ENCODE data around the gene GHR. TPM values are rescaled to one million over a fixed set of nuclear protein-coding genes. Genes with fewer than 3 reads are reported as not detected.

GHR gene
- total RNA-seq, 4 donors from 2014 or later: 1.8 to 12.4 (median 3.7) TPM

GRCh38 chr5:42564689-42565356, 141.6 kb downstream of the GHR start:
- Histone ChIP-seq H3K27me3 (no peaks in the 10 kb centered on the region), H3K9me3 (no peaks in the 10 kb centered on the region), H3K4me3 (no peak overlapping the region), H3K27ac (no peak overlapping the region), H3K36me3 (no peaks in the 10 kb centered on the region), H3K4me1 (peaks cover 0 to 4% (median 0%) of the 10 kb centered on the region in 4 donors)
- TF ChIP-seq, protein P1, sequence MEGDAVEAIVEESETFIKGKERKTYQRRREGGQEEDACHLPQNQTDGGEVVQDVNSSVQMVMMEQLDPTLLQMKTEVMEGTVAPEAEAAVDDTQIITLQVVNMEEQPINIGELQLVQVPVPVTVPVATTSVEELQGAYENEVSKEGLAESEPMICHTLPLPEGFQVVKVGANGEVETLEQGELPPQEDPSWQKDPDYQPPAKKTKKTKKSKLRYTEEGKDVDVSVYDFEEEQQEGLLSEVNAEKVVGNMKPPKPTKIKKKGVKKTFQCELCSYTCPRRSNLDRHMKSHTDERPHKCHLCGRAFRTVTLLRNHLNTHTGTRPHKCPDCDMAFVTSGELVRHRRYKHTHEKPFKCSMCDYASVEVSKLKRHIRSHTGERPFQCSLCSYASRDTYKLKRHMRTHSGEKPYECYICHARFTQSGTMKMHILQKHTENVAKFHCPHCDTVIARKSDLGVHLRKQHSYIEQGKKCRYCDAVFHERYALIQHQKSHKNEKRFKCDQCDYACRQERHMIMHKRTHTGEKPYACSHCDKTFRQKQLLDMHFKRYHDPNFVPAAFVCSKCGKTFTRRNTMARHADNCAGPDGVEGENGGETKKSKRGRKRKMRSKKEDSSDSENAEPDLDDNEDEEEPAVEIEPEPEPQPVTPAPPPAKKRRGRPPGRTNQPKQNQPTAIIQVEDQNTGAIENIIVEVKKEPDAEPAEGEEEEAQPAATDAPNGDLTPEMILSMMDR (IDR thresholded peaks at IDR 0.05): no peak
- no peak for TF ChIP-seq POLR2A (IDR thresholded peaks at IDR 0.05)
- DNase-seq: no peak

DNA sequence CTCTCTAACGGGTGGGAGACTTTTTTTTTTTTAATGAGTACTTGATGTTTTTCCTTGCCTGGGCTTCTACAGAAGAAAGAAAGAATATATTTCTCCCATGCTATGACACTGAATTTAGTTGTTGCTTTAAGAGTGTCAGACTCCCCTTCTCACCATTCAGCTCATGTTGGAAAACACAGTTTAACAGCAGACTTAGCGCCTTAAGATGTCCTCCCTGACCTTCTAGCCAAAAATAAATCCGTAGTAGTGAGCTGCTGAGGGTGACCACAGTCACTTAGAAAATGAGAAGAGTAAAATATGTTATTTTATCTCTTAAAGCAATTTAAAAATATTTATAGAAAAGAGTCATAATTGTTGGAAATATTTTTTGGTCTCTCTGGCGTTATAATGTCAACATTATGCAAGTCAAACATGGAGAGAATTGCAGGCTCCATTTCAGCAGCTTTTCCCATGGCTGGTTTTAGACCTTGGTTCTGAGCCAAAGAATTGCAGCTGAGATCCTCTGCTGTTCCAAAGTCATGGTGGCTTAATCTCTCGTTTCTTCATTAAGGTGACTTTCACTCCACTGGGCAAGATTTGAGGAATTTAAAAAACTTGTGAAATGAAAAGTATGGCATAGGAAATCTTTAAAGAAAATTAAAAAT, 143.5 kb downstream of the GHR start:
- DNase-seq: no peak
- TF ChIP-seq POLR2A (IDR thresholded peaks at IDR 0.05): no peak
- TF ChIP-seq, protein P1 (IDR thresholded peaks at IDR 0.05): no peak
- Histone ChIP-seq H3K4me1 (no peaks in the 10 kb centered on the region), H3K27me3 (no peaks in the 10 kb centered on the region), H3K27ac (peak overlapping the region in 1 of 4 donors; percentile 33), H3K36me3 (no peaks in the 10 kb centered on the region), H3K9me3 (no peaks in the 10 kb centered on the region), H3K4me3 (no peak overlapping the region)

DNA sequence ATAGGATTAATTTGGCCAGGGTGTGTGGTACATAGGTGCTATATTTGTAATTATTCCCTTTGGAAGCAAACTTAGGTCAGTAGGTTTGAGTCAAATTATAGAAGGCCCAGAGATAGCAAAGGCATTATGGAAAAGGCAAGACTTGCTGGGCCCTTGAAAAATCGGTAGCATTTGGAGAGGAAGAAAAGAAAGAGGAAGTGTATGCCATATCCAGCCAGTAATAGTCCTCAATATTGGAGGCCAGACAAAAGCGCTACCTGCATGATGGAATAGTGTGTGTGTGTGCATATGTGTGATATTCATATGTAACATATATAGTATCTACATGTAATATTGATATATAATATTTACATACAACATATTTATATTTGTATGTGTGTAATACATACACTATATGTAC, 146.1 kb downstream of the GHR start:
- H3K27me3 ChIP-seq: no peaks in the 10 kb centered on the region
- no peak overlapping the region for H3K4me3 ChIP-seq
- H3K4me1 ChIP-seq: no peaks in the 10 kb centered on the region
- H3K27ac ChIP-seq: no peak overlapping the region
- H3K9me3 ChIP-seq: no peaks in the 10 kb centered on the region
- no peak for DNase-seq
- no peaks in the 10 kb centered on the region for H3K36me3 ChIP-seq
- TF ChIP-seq POLR2A (IDR thresholded peaks at IDR 0.05): no peak
- TF ChIP-seq, protein P1 (IDR thresholded peaks at IDR 0.05): no peak

GRCh38 chr5:42569953-42570548, 146.8 kb downstream of the GHR start:
- no peaks in the 10 kb centered on the region for H3K4me1 ChIP-seq
- no peak overlapping the region for H3K27ac ChIP-seq
- H3K4me3 ChIP-seq: no peak overlapping the region
- no peaks in the 10 kb centered on the region for H3K36me3 ChIP-seq
- TF ChIP-seq, protein P1 (IDR thresholded peaks at IDR 0.05): no peak
- TF ChIP-seq POLR2A (IDR thresholded peaks at IDR 0.05): no peak
- no peak for DNase-seq
- no peaks in the 10 kb centered on the region for H3K27me3 ChIP-seq
- no peaks in the 10 kb centered on the region for H3K9me3 ChIP-seq

DNA sequence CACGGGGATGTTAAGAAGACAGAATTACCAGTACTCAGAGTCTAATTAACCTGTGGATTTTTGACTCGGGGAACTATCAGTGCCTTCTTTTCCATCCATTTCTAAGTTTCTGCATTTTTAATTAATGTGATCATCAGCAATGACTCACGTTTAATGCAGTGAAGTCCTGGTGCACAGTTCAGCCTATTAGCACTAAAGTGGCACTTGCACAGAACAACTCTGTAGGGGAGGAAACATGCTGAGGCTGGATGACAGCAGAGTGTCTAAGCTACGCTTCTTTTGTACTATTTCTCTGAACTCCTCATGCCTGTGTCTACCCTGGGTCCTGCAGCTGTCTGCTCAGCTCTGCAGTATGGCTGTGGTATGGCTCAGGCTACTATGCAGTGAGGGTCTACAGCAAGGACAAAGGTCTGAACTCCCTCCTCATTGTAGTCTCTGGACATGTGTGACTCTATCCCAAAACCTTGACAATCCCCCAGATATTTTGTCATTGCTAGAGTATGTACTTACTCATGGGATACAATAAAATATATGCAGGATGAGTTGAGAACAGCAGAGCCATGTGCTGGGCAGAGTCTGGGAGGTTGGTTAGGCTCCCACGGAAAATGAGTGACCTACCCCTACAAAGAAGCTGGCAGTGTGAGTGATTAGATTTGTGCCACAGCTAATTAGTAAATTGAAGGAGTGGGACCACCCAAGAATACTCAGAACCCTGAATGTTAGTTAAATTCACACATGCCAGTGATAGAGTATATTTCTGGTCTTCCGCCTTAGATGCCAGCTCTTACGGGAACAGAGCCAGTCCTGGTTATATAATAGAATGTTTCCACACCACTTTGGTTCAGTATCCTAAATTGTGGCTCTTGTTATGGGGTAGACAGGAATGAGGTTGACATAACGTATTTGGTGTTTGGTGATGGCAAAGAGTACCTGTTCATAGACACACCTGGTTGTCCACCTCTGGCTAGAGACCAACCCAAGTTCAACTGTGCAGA, 148.0 kb downstream of the GHR start:
- no peak overlapping the region for H3K4me3 ChIP-seq
- H3K27me3 ChIP-seq: no peaks in the 10 kb centered on the region
- TF ChIP-seq, protein P1 (IDR thresholded peaks at IDR 0.05): no peak
- H3K36me3 ChIP-seq: no peaks in the 10 kb centered on the region
- no peaks in the 10 kb centered on the region for H3K4me1 ChIP-seq
- H3K27ac ChIP-seq: no peak overlapping the region
- DNase-seq: no peak
- no peaks in the 10 kb centered on the region for H3K9me3 ChIP-seq
